Lower leg skin (tissue), 3 donors: ENCODE measurements around the gene PXDN.

Source experiments
- CTCF ChIP-seq, 3 donors: fragments of 450-650 bp; IDR thresholded peaks; one replicate each; pipeline ENCODE4 v1.5.1; 2016; ENCODE audit warnings: antibody characterized with exemption in 3 of 3, mild to moderate bottlenecking in 3 of 3, moderate library complexity in 2 of 3
- POLR2A ChIP-seq, 2 donors: fragments of 450-650 bp; IDR thresholded peaks; one replicate each; pipeline ENCODE4 v1.6.1; 2016 to 2017; ENCODE audit warnings: antibody characterized with exemption in 2 of 2, mild to moderate bottlenecking in 1 of 2, moderate library complexity in 1 of 2

DNA sequence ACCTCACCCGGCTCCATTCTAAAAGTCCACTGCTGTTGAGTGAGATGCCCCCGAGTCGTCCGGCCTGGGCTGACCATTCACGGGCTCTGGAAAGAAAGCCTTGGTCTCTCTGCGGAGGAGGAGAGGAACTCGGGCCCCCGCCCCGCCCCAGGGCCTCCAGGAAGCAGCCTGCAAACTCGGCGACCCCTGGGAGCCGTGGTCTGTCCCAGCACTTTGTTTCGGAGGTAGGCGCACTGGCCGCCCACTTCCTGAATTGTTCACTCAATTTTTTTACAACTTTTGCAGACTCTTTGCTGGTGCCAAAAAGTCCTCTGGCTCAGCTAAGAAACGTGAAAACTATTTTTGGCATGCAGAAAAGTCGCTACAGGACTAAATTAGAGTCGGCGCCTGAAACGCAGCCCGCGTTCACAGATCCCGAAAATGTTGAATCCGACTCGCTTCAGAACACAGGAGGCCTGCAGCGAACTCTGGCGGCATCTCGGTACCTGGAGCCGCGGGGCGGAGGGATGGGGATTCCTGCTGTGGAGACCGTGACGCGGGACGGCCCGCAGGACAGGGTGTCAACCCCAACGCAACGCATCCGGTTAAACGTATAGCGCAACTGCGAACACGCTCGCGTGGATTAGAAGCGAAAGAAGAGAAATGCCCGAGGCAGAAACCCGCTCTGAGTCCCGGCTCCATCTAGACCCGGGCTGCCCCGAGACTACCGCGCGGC, 1.5 kb downstream of the PXDN start:
- TF ChIP-seq POLR2A (IDR thresholded peaks at IDR 0.05) (no peak), CTCF (IDR thresholded peaks at IDR 0.05) (no peak)
